Esophagus muscularis mucosa (tissue), 4 donors: ENCODE results near the gene BICC1.
"Not testable (repeated sequence)": the region's sequence is repeated elsewhere in the genome, so short reads cannot be mapped to it uniquely, and the experiment has no call there.

ENCODE experiments used
- CTCF ChIP-seq, 3 experiments: fragments of 200-600 bp in 2 of 3; fragments of 450-650 bp in 1 of 3; sonication (generic) in 2 of 3; IDR thresholded peaks; one replicate each; pipeline ENCODE4 v1.5.1; 2017 to 2019; ENCODE audit warnings: antibody characterized with exemption in 3 of 3, mild to moderate bottlenecking in 2 of 3, moderate library complexity in 1 of 3
- EP300 ChIP-seq: sonication (generic); formaldehyde crosslinking; IDR thresholded peaks from one replicate; pipeline ENCODE4 v1.6.1; 2017; ENCODE audit warnings: antibody characterized with exemption
- POLR2A ChIP-seq: fragments of 450-650 bp; IDR thresholded peaks from one replicate; pipeline ENCODE4 v1.6.1; 2017; ENCODE audit warnings: antibody characterized with exemption, moderate library complexity, mild to moderate bottlenecking, low read depth
- POLR2AphosphoS5 ChIP-seq, 2 donors: sonication (generic); formaldehyde crosslinking; IDR thresholded peaks; one replicate each; pipeline ENCODE4 v1.6.1; 2017; ENCODE audit warnings: antibody characterized with exemption in 2 of 2

DNA sequence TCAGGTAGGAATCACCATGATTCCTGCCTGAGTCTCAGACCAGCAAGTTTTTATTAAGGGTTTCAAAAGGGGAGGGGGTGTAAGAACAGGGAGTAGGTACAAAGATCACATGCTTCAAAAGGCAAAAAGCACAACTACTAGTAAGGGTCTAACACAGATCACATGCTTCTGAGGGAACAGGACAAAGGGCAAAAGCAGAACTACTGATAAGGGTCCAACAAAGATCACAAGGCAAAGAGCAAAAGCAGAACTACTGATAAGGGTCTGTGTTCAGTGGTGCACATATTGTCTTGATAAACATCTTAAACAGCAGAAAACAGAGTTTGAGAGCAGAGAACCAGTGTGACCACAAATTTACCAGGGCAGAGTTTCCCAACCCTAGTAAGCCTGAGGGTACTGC lies 84.5 kb downstream of the BICC1 start:
- not testable (repeated sequence) for TF ChIP-seq CTCF (IDR thresholded peaks at IDR 0.05); POLR2AphosphoS5 (IDR thresholded peaks at IDR 0.05); POLR2A; EP300
